ENCODE measurements around the gene PRKCZ. TPM values are rescaled to one million over a fixed set of nuclear protein-coding genes. Genes with fewer than 3 reads are reported as not detected.

PRKCZ gene
- total RNA-seq, 1 donor from 2014 or later, result 33.4 TPM

DNA sequence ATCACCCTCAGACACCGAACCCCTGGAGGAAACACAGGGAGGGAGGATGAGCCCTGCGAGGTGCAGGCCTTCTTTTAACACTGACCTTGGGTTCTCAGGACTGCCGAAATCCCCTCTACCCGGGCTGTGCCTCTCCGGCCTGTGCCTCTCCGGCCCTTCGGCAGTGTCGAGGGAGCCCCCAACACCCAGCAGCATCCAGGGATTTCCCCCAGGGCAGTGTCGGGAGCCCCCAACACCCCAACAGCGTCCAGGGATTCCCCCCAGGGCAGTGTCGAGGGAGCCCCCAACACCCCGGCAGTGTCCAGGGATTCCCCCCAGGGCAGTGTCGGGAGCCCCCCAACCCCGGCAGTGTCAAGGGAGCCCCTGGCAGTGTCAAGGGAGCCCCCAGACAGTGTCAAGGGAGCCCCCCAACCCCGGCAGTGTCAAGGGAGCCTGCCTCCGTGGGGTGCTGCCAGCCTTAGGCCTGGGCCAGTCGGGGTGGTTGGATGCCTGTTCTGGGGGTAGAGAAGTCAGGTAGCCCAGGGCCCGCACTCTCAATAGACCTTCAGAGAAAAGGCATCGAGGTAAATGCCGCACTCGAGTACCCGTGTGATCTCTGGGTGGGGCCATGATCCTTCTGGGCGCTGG lies 57.5 kb downstream of the PRKCZ start:
- Histone ChIP-seq H3K4me1 (no peaks in the 10 kb centered on the region), H3K36me3 (no peaks in the 10 kb centered on the region), H3K27ac (no peak overlapping the region), H3K9me3 (ENCODE audit: low read depth) (no peaks in the 10 kb centered on the region), H3K9ac (no peak overlapping the region), H3K4me2 (no peak overlapping the region), H4K20me1 (ENCODE audit: low read depth) (peaks cover 16% of the 10 kb centered on the region), H3K27me3 (no peaks in the 10 kb centered on the region), H3K79me2 (ENCODE audit: low read depth) (no peaks in the 10 kb centered on the region), H3K4me3 (no peak overlapping the region), H2AFZ (replicated peaks) (no peak overlapping the region), H3F3A (ENCODE audit: low read depth) (no peaks in the 10 kb centered on the region)
- no peak overlapping the region for H3K27ac Mint-ChIP-seq
- H3K9me3 Mint-ChIP-seq, result no peaks in the 10 kb centered on the region
- DNase-seq (ENCODE audit: low spot score), result no peak
- peaks cover 13% of the 10 kb centered on the region for H3K4me1 Mint-ChIP-seq
- TF ChIP-seq, protein P1, sequence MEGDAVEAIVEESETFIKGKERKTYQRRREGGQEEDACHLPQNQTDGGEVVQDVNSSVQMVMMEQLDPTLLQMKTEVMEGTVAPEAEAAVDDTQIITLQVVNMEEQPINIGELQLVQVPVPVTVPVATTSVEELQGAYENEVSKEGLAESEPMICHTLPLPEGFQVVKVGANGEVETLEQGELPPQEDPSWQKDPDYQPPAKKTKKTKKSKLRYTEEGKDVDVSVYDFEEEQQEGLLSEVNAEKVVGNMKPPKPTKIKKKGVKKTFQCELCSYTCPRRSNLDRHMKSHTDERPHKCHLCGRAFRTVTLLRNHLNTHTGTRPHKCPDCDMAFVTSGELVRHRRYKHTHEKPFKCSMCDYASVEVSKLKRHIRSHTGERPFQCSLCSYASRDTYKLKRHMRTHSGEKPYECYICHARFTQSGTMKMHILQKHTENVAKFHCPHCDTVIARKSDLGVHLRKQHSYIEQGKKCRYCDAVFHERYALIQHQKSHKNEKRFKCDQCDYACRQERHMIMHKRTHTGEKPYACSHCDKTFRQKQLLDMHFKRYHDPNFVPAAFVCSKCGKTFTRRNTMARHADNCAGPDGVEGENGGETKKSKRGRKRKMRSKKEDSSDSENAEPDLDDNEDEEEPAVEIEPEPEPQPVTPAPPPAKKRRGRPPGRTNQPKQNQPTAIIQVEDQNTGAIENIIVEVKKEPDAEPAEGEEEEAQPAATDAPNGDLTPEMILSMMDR (IDR thresholded peaks at IDR 0.05), result no peak
- TF ChIP-seq EZH2phosphoT487 (IDR thresholded peaks at IDR 0.05), result no peak
- no peak for TF ChIP-seq EZH2 (IDR thresholded peaks at IDR 0.05)
- H3K27me3 Mint-ChIP-seq (ENCODE audit: insufficient read depth, low read depth), result peaks cover 12% of the 10 kb centered on the region
- no peaks in the 10 kb centered on the region for H3K36me3 Mint-ChIP-seq
- no peak overlapping the region for H3K4me3 Mint-ChIP-seq

DNA sequence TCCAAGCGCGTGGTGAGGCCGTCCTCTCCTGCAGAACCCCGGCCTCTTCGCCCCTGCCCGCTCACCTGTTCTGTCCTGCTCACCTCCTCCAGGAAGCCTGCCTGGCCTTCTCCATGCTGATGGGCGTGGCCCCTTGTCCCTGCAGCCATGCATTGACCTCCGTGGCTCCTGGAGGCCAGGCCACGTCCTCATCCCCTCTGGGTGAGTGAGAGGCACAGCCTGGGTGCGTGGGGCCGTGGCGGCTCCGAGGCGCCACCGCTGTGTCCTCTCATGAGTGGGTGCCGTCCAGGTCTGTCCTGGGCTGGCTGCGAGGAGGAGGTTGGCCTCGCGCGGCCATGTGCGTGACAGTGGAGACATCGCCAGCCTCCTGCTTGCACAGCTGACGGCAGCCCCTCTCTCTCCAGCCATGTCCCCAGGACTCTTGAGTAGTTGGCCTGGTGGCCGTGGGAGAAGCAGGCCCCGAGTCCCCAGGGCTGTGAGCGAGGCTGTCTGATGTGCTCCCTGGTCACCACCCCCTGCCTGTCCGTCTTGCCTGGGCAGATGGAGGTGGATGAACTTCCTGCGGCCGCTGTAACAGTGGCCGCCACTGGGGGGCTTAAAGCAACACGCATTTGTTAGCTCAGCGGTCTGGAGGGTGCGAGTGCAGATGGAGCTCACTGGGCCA lies 58.1 kb downstream of the PRKCZ start:
- Histone ChIP-seq H3F3A (ENCODE audit: low read depth) (no peaks in the 10 kb centered on the region), H3K4me2 (no peak overlapping the region), H3K4me1 (no peaks in the 10 kb centered on the region), H3K4me3 (no peak overlapping the region), H3K27me3 (no peaks in the 10 kb centered on the region), H3K9me3 (ENCODE audit: low read depth) (no peaks in the 10 kb centered on the region), H2AFZ (replicated peaks) (no peak overlapping the region), H3K79me2 (ENCODE audit: low read depth) (no peaks in the 10 kb centered on the region), H4K20me1 (ENCODE audit: low read depth) (peaks cover 16% of the 10 kb centered on the region), H3K9ac (no peak overlapping the region), H3K27ac (no peak overlapping the region), H3K36me3 (no peaks in the 10 kb centered on the region)
- TF ChIP-seq, protein P1 (IDR thresholded peaks at IDR 0.05), result peak; percentile 63
- TF ChIP-seq EZH2phosphoT487 (IDR thresholded peaks at IDR 0.05) (no peak), EZH2 (IDR thresholded peaks at IDR 0.05) (no peak)
- H3K4me1 Mint-ChIP-seq, result peaks cover 10% of the 10 kb centered on the region
- peak; percentile 71 for DNase-seq (ENCODE audit: low spot score)
- H3K27me3 Mint-ChIP-seq (ENCODE audit: insufficient read depth, low read depth), result peaks cover 12% of the 10 kb centered on the region
- H3K27ac Mint-ChIP-seq, result no peak overlapping the region
- no peaks in the 10 kb centered on the region for H3K9me3 Mint-ChIP-seq
- no peaks in the 10 kb centered on the region for H3K36me3 Mint-ChIP-seq
- no peak overlapping the region for H3K4me3 Mint-ChIP-seq

DNA sequence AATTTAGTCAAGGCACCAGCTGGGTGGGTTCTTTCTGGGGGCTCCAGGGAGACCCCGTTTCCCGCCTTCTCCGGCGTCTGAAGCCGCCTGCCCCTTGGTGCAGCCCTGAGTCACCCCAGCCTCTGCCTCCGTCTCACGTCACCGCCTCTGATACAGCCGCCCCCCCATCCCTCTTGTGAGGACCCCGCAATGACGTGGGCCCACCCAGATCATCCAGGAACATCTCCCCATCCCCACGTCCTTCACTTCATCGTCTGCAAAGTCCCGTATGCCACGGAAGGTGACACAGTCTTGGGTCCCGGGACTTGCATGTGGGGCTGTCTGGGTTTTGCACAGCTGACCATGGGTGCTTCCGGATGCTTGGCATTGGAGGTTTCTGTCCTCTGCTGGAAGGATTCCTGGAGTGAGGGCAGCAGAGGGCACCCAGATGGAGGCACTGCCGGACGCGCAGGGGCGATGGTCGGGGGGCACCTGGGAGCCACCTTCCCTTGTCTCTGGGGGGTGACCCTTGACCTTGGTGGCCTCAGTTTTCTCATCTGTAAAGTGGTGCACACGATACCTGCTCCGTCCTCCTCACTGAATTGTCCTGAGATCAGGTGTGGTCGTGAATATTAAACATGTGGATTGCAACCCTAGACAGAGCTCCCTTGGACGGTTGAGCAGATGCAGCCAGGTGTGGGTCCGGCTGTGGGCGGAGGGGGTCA lies 58.8 kb downstream of the PRKCZ start:
- H4K20me1 ChIP-seq (ENCODE audit: low read depth), result peaks cover 15% of the 10 kb centered on the region
- H3K27ac Mint-ChIP-seq, result peak overlapping the region; percentile 79
- H2AFZ ChIP-seq (replicated peaks), result no peak overlapping the region

More for the DNA sequence above, 58.8 kb downstream of the PRKCZ start:
- Histone ChIP-seq H3K4me2 (no peak overlapping the region), H3K4me3 (no peak overlapping the region), H3K27me3 (no peaks in the 10 kb centered on the region), H3K27ac (no peak overlapping the region), H3K9ac (no peak overlapping the region), H3K36me3 (no peaks in the 10 kb centered on the region), H3K79me2 (ENCODE audit: low read depth) (no peaks in the 10 kb centered on the region), H3K9me3 (ENCODE audit: low read depth) (no peaks in the 10 kb centered on the region), H3K4me1 (no peaks in the 10 kb centered on the region), H3F3A (ENCODE audit: low read depth) (no peaks in the 10 kb centered on the region)
- no peak for DNase-seq (ENCODE audit: low spot score)
- Mint-ChIP-seq H3K27me3 (ENCODE audit: insufficient read depth, low read depth) (peaks cover 12% of the 10 kb centered on the region), H3K4me1 (peaks cover 5% of the 10 kb centered on the region), H3K9me3 (no peaks in the 10 kb centered on the region), H3K4me3 (no peak overlapping the region), H3K36me3 (no peaks in the 10 kb centered on the region)
- TF ChIP-seq, protein P1 (IDR thresholded peaks at IDR 0.05), result no peak
- TF ChIP-seq EZH2phosphoT487 (IDR thresholded peaks at IDR 0.05) (no peak), EZH2 (IDR thresholded peaks at IDR 0.05) (no peak)

Data from neural progenitor cell (in vitro differentiated cells).